HepG2 (cell line): ENCODE results near the gene QKI.

ENCODE experiments used
- CBFB ChIP-seq: sonication (generic); formaldehyde crosslinking; IDR thresholded peaks from 2 replicates; pipeline ENCODE4 v1.4.0; 2020; ENCODE audit warnings: missing genetic modification reagents
- FOSL2 ChIP-seq: sonication (generic); formaldehyde crosslinking; IDR thresholded peaks from 2 replicates; pipeline ENCODE4 v1.4.0; 2020; ENCODE audit warnings: missing genetic modification reagents
- FOXA1 ChIP-seq, 2 experiments: fragments of 450-650 bp in 1 of 2; sonication (generic) in 1 of 2; formaldehyde crosslinking in 1 of 2; IDR thresholded peaks; 2 replicates each; pipeline versions ENCODE4 v1.4.0 to v1.6.1; 2016 to 2020; ENCODE audit warnings: missing genetic modification reagents in 1 of 2
- GATAD2A ChIP-seq: IDR thresholded peaks from 2 replicates; pipeline ENCODE4 v1.6.1; 2016
- POLR2AphosphoS5 ChIP-seq: IDR thresholded peaks from 2 replicates; pipeline ENCODE4 v1.6.1; 2012; ENCODE audit warnings: low read depth, low read length
- SIN3B ChIP-seq: fragments of 150-350 bp; IDR thresholded peaks from 2 replicates; pipeline ENCODE4 v1.6.1; 2014; ENCODE audit warnings: low read length
- TAF15 ChIP-seq: fragments of 200-400 bp; formaldehyde crosslinking; IDR thresholded peaks from one replicate; pipeline ENCODE4 v1.6.1; 2018; ENCODE audit warnings: mild to moderate bottlenecking, low read depth, low read length; ENCODE audit not compliant: poor library complexity, severe bottlenecking
- TF ChIP-seq, protein P1 (sequence below): sonication (generic); formaldehyde crosslinking; IDR thresholded peaks from 2 replicates; pipeline ENCODE4 v1.5.0; 2020; ENCODE audit warnings: mild to moderate bottlenecking, missing genetic modification reagents, moderate library complexity
- TF ChIP-seq, protein P2 (sequence below): sonication (generic); formaldehyde crosslinking; IDR thresholded peaks from 2 replicates; pipeline ENCODE4 v1.4.0; 2020; ENCODE audit warnings: missing genetic modification reagents, mild to moderate bottlenecking, borderline replicate concordance
- TF ChIP-seq, protein P3 (sequence below): sonication (generic); formaldehyde crosslinking; IDR thresholded peaks from 2 replicates; pipeline ENCODE4 v1.4.0; 2020; ENCODE audit warnings: missing genetic modification reagents, low read depth, mild to moderate bottlenecking, borderline replicate concordance
- TF ChIP-seq, protein P4 (sequence below): sonication (generic); formaldehyde crosslinking; IDR thresholded peaks from 2 replicates; pipeline ENCODE4 v1.4.0; 2020; ENCODE audit warnings: missing genetic modification reagents
- TF ChIP-seq, protein P5 (sequence below): sonication (generic); formaldehyde crosslinking; IDR thresholded peaks from 2 replicates; pipeline ENCODE4 v1.5.0; 2020; ENCODE audit warnings: missing genetic modification reagents
- TF ChIP-seq, protein P6 (sequence below): sonication (generic); formaldehyde crosslinking; IDR thresholded peaks from 2 replicates; pipeline ENCODE4 v1.4.0; 2020; ENCODE audit warnings: low read depth, mild to moderate bottlenecking, missing genetic modification reagents
- TF ChIP-seq, protein P7 (sequence below): sonication (generic); formaldehyde crosslinking; IDR thresholded peaks from 2 replicates; pipeline ENCODE4 v1.8.0; 2022; ENCODE audit warnings: missing genetic modification reagents, mild to moderate bottlenecking, inconsistent platforms, borderline replicate concordance

DNA sequence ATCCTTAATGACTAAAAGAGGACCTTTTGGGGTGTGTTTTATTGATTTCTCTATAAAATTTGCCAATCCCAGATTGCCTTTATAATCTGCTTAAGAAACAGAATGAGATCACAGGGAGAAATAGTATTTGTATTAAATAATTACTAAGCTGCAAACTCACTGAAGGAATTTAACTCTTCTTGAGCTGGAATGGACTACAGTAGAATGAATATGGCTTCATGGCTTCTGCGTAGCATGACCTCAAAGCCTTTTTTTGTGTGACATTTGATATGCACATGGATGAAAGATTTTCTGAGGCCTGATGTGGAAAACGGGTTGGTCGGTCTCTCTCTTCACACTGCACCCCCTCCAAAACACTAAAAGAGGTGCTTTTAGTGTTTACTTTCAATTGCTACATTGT is 115.9 kb downstream of the QKI start:
- TF ChIP-seq, protein P1, sequence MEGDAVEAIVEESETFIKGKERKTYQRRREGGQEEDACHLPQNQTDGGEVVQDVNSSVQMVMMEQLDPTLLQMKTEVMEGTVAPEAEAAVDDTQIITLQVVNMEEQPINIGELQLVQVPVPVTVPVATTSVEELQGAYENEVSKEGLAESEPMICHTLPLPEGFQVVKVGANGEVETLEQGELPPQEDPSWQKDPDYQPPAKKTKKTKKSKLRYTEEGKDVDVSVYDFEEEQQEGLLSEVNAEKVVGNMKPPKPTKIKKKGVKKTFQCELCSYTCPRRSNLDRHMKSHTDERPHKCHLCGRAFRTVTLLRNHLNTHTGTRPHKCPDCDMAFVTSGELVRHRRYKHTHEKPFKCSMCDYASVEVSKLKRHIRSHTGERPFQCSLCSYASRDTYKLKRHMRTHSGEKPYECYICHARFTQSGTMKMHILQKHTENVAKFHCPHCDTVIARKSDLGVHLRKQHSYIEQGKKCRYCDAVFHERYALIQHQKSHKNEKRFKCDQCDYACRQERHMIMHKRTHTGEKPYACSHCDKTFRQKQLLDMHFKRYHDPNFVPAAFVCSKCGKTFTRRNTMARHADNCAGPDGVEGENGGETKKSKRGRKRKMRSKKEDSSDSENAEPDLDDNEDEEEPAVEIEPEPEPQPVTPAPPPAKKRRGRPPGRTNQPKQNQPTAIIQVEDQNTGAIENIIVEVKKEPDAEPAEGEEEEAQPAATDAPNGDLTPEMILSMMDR = no peak
- no peak for TF ChIP-seq SIN3B
- TF ChIP-seq, protein P2, sequence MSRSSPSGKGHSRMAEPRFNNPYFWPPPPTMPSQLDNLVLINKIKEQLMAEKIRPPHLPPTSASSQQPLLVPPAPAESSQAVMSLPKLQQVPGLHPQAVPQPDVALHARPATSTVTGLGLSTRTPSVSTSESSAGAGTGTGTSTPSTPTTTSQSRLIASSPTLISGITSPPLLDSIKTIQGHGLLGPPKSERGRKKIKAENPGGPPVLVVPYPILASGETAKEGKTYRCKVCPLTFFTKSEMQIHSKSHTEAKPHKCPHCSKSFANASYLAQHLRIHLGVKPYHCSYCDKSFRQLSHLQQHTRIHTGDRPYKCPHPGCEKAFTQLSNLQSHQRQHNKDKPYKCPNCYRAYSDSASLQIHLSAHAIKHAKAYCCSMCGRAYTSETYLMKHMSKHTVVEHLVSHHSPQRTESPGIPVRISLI (CRISPR knock-in tag) = no peak
- no peak for TF ChIP-seq FOSL2 (CRISPR knock-in tag)
- TF ChIP-seq POLR2AphosphoS5 = no peak
- TF ChIP-seq CBFB (CRISPR knock-in tag) = no peak
- TF ChIP-seq, protein P3, sequence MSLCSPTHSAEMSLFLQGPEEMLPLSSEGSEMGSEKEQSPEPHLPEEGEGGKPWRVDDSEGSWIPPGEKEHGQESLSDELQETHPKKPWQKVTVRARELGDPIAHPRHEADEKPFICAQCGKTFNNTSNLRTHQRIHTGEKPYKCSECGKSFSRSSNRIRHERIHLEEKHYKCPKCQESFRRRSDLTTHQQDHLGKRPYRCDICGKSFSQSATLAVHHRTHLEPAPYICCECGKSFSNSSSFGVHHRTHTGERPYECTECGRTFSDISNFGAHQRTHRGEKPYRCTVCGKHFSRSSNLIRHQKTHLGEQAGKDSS (CRISPR knock-in tag) = no peak
- no peak for TF ChIP-seq TAF15
- TF ChIP-seq GATAD2A (CRISPR knock-in tag) = no peak
- TF ChIP-seq, protein P4, sequence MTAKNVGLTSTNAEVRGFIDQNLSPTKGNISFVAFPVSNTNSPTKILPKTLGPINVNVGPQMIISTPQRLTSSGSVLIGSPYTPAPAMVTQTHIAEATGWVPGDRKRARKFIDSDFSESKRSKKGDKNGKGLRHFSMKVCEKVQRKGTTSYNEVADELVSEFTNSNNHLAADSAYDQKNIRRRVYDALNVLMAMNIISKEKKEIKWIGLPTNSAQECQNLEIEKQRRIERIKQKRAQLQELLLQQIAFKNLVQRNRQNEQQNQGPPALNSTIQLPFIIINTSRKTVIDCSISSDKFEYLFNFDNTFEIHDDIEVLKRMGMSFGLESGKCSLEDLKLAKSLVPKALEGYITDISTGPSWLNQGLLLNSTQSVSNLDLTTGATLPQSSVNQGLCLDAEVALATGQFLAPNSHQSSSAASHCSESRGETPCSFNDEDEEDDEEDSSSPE (CRISPR knock-in tag) = no peak
- TF ChIP-seq, protein P5, sequence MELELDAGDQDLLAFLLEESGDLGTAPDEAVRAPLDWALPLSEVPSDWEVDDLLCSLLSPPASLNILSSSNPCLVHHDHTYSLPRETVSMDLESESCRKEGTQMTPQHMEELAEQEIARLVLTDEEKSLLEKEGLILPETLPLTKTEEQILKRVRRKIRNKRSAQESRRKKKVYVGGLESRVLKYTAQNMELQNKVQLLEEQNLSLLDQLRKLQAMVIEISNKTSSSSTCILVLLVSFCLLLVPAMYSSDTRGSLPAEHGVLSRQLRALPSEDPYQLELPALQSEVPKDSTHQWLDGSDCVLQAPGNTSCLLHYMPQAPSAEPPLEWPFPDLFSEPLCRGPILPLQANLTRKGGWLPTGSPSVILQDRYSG (CRISPR knock-in tag) = no peak
- TF ChIP-seq FOXA1 (IDR thresholded peaks at IDR 0.05) = no peak
- TF ChIP-seq FOXA1 (CRISPR knock-in tag; IDR thresholded peaks at IDR 0.05) = no peak
- TF ChIP-seq, protein P6, sequence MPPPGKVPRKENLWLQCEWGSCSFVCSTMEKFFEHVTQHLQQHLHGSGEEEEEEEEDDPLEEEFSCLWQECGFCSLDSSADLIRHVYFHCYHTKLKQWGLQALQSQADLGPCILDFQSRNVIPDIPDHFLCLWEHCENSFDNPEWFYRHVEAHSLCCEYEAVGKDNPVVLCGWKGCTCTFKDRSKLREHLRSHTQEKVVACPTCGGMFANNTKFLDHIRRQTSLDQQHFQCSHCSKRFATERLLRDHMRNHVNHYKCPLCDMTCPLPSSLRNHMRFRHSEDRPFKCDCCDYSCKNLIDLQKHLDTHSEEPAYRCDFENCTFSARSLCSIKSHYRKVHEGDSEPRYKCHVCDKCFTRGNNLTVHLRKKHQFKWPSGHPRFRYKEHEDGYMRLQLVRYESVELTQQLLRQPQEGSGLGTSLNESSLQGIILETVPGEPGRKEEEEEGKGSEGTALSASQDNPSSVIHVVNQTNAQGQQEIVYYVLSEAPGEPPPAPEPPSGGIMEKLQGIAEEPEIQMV (CRISPR knock-in tag) = no peak
- TF ChIP-seq, protein P7, sequence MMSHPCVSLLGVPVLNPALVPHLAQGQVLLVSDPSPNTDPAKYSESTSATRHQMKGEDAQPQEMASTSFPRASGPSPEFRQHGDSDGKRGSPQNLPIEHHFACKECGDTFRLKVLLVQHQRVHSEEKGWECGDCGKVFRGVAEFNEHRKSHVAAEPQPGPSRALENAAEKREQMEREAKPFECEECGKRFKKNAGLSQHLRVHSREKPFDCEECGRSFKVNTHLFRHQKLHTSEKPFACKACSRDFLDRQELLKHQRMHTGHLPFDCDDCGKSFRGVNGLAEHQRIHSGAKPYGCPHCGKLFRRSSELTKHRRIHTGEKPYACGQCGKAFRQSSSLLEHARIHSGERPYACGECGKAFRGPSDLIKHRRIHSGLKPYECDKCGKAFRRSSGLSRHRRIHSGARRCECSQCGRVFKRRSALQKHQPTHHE (CRISPR knock-in tag) = no peak
